Neuronal stem cell (in vitro differentiated cells): Measurements from ENCODE around the gene HMGCR.

Source experiments
- DNase-seq: peaks from one replicate; pipeline ENCODE4 v3.0.0-alpha.2; 2013; ENCODE audit warnings: low spot score
- H2AFZ ChIP-seq: one replicate; pipeline ENCODE4 v1.6.1; 2013; ENCODE audit warnings: mild to moderate bottlenecking, low read length, inconsistent platforms
- H2AK5ac ChIP-seq: 2 replicates; pipeline ENCODE4 v1.6.1; 2013; ENCODE audit warnings: low read depth, mild to moderate bottlenecking, inconsistent platforms, low read length, moderate library complexity, mixed read lengths
- H2BK120ac ChIP-seq: 2 replicates; pipeline ENCODE4 v1.6.1; 2013; ENCODE audit warnings: low read depth, mild to moderate bottlenecking, inconsistent platforms, low read length, moderate library complexity, mixed read lengths
- H2BK12ac ChIP-seq: one replicate; pipeline ENCODE4 v1.6.1; 2013; ENCODE audit warnings: low read length, inconsistent platforms
- H2BK15ac ChIP-seq: 2 replicates; pipeline ENCODE4 v1.6.1; 2013; ENCODE audit warnings: mild to moderate bottlenecking, low read length, inconsistent platforms, mixed read lengths
- H2BK5ac ChIP-seq: one replicate; pipeline ENCODE4 v1.6.1; 2013; ENCODE audit warnings: inconsistent platforms, mild to moderate bottlenecking, low read length, moderate library complexity
- H3K14ac ChIP-seq: one replicate; pipeline ENCODE4 v1.6.1; 2013; ENCODE audit warnings: low read length, inconsistent platforms
- H3K18ac ChIP-seq: 2 replicates; pipeline ENCODE4 v1.6.1; 2013; ENCODE audit warnings: low read length, inconsistent platforms
- H3K23ac ChIP-seq: 2 replicates; pipeline ENCODE4 v1.6.1; 2013; ENCODE audit warnings: low read depth, mild to moderate bottlenecking, mixed read lengths, low read length, inconsistent platforms; ENCODE audit not compliant: poor library complexity
- H3K27ac ChIP-seq: replicated peaks from 3 replicates; pipeline ENCODE4 v1.5.1; 2013; ENCODE audit warnings: low read length, inconsistent platforms
- H3K27me3 ChIP-seq, 3 experiments: 2 replicates each; pipeline ENCODE4 v1.6.1; 2013; ENCODE audit warnings: low read length in 3 of 3, mild to moderate bottlenecking in 2 of 3, inconsistent platforms in 1 of 3, low read depth in 1 of 3, mixed read lengths in 1 of 3, moderate library complexity in 1 of 3; ENCODE audit not compliant: control insufficient read depth in 3 of 3, insufficient read depth in 3 of 3
- H3K36me3 ChIP-seq, 2 donors: replicated peaks in 1 of 2; 2 replicates each; pipeline ENCODE4 v1.6.1; 2013; ENCODE audit warnings: low read length in 2 of 2; ENCODE audit not compliant: control insufficient read depth in 2 of 2, insufficient read depth in 2 of 2
- H3K4ac ChIP-seq: 2 replicates; pipeline ENCODE4 v1.6.1; 2013; ENCODE audit warnings: inconsistent platforms, mild to moderate bottlenecking, low read length, moderate library complexity
- H3K4me1 ChIP-seq, 2 donors: 1 replicate in 1 of 2; 2 replicates in 1 of 2; pipeline ENCODE4 v1.6.1; 2013; ENCODE audit warnings: low read length in 2 of 2, low read depth in 1 of 2; ENCODE audit not compliant: control insufficient read depth in 2 of 2, insufficient read depth in 1 of 2
- H3K4me2 ChIP-seq: one replicate; pipeline ENCODE4 v1.6.1; 2013; ENCODE audit warnings: mild to moderate bottlenecking, low read length, inconsistent platforms; ENCODE audit not compliant: insufficient read depth, poor library complexity, severe bottlenecking
- H3K4me3 ChIP-seq, 2 donors: 2 replicates each; pipeline ENCODE4 v1.5.1; 2013; ENCODE audit warnings: low read length in 2 of 2, mild to moderate bottlenecking in 2 of 2, inconsistent platforms in 1 of 2, moderate library complexity in 1 of 2
- H3K79me1 ChIP-seq: one replicate; pipeline ENCODE4 v1.6.1; 2013; ENCODE audit warnings: low read depth, mild to moderate bottlenecking, inconsistent platforms, low read length, moderate library complexity
- H3K9ac ChIP-seq: one replicate; pipeline ENCODE4 v1.6.1; 2013; ENCODE audit warnings: mild to moderate bottlenecking, low read depth, low read length, inconsistent platforms; ENCODE audit not compliant: poor library complexity
- H3K9me3 ChIP-seq, 2 donors: replicated peaks in 1 of 2; 2 replicates each; pipeline versions ENCODE3 to v1.6.1; 2013; ENCODE audit warnings: low read length in 2 of 2, mild to moderate bottlenecking in 2 of 2, inconsistent platforms in 1 of 2, low read depth in 1 of 2, mixed read lengths in 1 of 2, moderate library complexity in 1 of 2; ENCODE audit not compliant: control insufficient read depth in 2 of 2, insufficient read depth in 1 of 2
- H4K8ac ChIP-seq: one replicate; pipeline ENCODE4 v1.6.1; 2013; ENCODE audit warnings: low read depth, mild to moderate bottlenecking, inconsistent platforms, low read length, moderate library complexity
- H4K91ac ChIP-seq: one replicate; pipeline ENCODE4 v1.6.1; 2013; ENCODE audit warnings: low read length, low read depth, mild to moderate bottlenecking, inconsistent platforms; ENCODE audit not compliant: poor library complexity
- WGBS, 2 donors: extraction: QIAGEN DNeasy Blood & Tissue Kit; methylation state at CpG; one replicate each; pipeline ENCODE4 v1.1.7; 2013; ENCODE audit warnings: missing lambda C conversion rate in 2 of 2, mixed read lengths in 1 of 2; ENCODE audit not compliant: insufficient read length in 2 of 2, insufficient replicate concordance in 1 of 2; ENCODE audit errors: extremely low coverage in 2 of 2; 5-methylcytosine and 5-hydroxymethylcytosine counted together

The HMGCR gene

DNA sequence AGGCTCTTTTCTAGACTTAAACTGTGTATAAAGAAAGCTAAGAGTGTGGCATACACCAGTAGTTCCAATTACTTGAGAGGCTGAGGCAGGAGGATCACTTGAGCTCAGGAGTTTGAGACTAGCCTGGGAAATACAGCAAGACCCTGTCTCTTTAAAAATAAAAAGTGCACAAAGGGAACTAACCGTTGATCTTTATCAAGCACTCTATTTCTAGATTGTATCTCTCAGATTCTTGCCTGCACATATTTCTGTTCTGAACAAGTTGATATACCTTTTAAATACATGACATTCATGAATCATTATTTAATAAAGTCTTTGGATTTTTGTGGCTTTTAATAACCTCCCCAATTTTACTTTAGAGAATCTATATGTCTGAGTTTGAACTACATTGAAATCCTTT lies 47.2 kb downstream of the HMGCR start:
- WGBS, 2 donors, result no CpG with 5 or more reads among the region's 1 CpG
- Histone ChIP-seq H3K9ac (no peak overlapping the region), H4K91ac (no peak overlapping the region)

GRCh38 chr5:75387806-75388205 lies 50.8 kb downstream of the HMGCR start:
- H2BK12ac ChIP-seq, result no peak overlapping the region
- no peak overlapping the region for H3K4ac ChIP-seq
- H3K9me3 ChIP-seq, result no peaks in the 10 kb centered on the region
- H3K23ac ChIP-seq, result no peak overlapping the region
- H3K9ac ChIP-seq, result no peak overlapping the region
- no peak overlapping the region for H4K91ac ChIP-seq
- no peak overlapping the region for H2BK5ac ChIP-seq
- no peak overlapping the region for H2BK15ac ChIP-seq
- no peak overlapping the region for H2AFZ ChIP-seq
- H2AK5ac ChIP-seq, result no peak overlapping the region
- no peak overlapping the region for H3K4me3 ChIP-seq
- no peak overlapping the region for H4K8ac ChIP-seq
- no peaks in the 10 kb centered on the region for H3K27me3 ChIP-seq
- H3K4me2 ChIP-seq, result no peak overlapping the region
- no CpG with 5 or more reads among the region's 6 CpGs for WGBS, 2 donors
- DNase-seq, result no peak
- H3K36me3 ChIP-seq, result peaks cover 0 to 55% of the 10 kb centered on the region in 2 donors
- no peak overlapping the region for H2BK120ac ChIP-seq
- no peak overlapping the region for H3K14ac ChIP-seq
- no peaks in the 10 kb centered on the region for H3K4me1 ChIP-seq
- H3K27ac ChIP-seq, result no peak overlapping the region
- no peaks in the 10 kb centered on the region for H3K79me1 ChIP-seq
- H3K18ac ChIP-seq, result no peak overlapping the region

More for the DNA sequence above, 47.2 kb downstream of the HMGCR start:
- no peaks in the 10 kb centered on the region for H3K79me1 ChIP-seq
- H2AFZ ChIP-seq, result no peak overlapping the region
- H3K9me3 ChIP-seq, result no peaks in the 10 kb centered on the region
- no peak overlapping the region for H3K23ac ChIP-seq
- H2BK5ac ChIP-seq, result no peak overlapping the region
- no peak overlapping the region for H3K4me2 ChIP-seq
- no peak overlapping the region for H2AK5ac ChIP-seq
- H2BK12ac ChIP-seq, result no peak overlapping the region
- no peaks in the 10 kb centered on the region for H3K4me1 ChIP-seq
- peaks cover 3 to 85% of the 10 kb centered on the region in 2 donors for H3K36me3 ChIP-seq
- H3K4me3 ChIP-seq, result no peak overlapping the region
- DNase-seq, result no peak
- H3K27ac ChIP-seq, result no peak overlapping the region
- H3K27me3 ChIP-seq, result no peaks in the 10 kb centered on the region
- no peak overlapping the region for H3K18ac ChIP-seq
- H4K8ac ChIP-seq, result no peak overlapping the region
- no peak overlapping the region for H3K14ac ChIP-seq
- H2BK120ac ChIP-seq, result no peak overlapping the region
- H2BK15ac ChIP-seq, result no peak overlapping the region
- H3K4ac ChIP-seq, result no peak overlapping the region

DNA sequence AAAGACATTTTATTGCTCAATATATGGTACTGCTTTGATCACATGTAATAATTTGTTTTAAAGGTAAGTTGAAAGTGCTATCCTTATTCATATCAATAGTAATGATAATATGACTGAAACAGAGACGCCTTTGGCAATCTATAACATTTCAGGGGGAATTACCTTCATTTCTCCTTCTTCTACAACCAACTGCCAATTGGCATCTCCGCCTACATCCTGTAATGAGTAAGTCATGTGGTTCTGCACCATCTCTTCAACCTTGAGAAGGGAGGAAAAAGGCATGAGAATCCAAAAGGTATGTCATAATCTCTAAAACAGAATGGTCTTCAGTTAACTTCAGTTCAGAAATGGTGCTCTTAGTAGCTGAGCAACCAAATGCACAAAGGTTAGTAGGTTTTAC lies 52.4 kb downstream of the HMGCR start:
- Histone ChIP-seq H3K4me3 (no peak overlapping the region), H2BK12ac (no peak overlapping the region), H3K79me1 (no peaks in the 10 kb centered on the region), H3K27me3 (no peaks in the 10 kb centered on the region), H3K27ac (no peak overlapping the region), H4K8ac (no peak overlapping the region), H4K91ac (no peak overlapping the region), H2BK5ac (no peak overlapping the region), H3K9ac (no peak overlapping the region), H2BK15ac (no peak overlapping the region), H2BK120ac (no peak overlapping the region), H3K9me3 (no peaks in the 10 kb centered on the region), H2AK5ac (no peak overlapping the region), H3K36me3 (peaks cover 0 to 41% of the 10 kb centered on the region in 2 donors), H3K14ac (no peak overlapping the region), H3K23ac (no peak overlapping the region), H3K4me1 (no peaks in the 10 kb centered on the region), H3K4me2 (no peak overlapping the region), H2AFZ (no peak overlapping the region), H3K4ac (no peak overlapping the region), H3K18ac (no peak overlapping the region)
- WGBS, 2 donors, result no CpG with 5 or more reads among the region's 2 CpGs
- no peak for DNase-seq

- no CpG with 5 or more reads among the region's 3 CpGs for WGBS, 2 donors
These were observed 58.3 kb downstream of the HMGCR start for GRCh38 chr5:75395277-75395676.

More at GRCh38 chr5:75395277-75395676, 58.3 kb downstream of the HMGCR start:
- H3K36me3 ChIP-seq, result peaks cover 0 to 25% of the 10 kb centered on the region in 2 donors
- no peak overlapping the region for H2BK12ac ChIP-seq
- H2BK15ac ChIP-seq, result no peak overlapping the region
- no peak overlapping the region for H2AK5ac ChIP-seq
- H4K8ac ChIP-seq, result no peak overlapping the region
- no peak overlapping the region for H3K14ac ChIP-seq
- no peak overlapping the region for H3K4ac ChIP-seq
- no peak overlapping the region for H3K18ac ChIP-seq
- H3K4me3 ChIP-seq, result no peak overlapping the region
- H3K9me3 ChIP-seq, result no peaks in the 10 kb centered on the region
- no peak overlapping the region for H3K4me2 ChIP-seq
- H3K9ac ChIP-seq, result no peak overlapping the region
- no peak for DNase-seq
- no peak overlapping the region for H2BK120ac ChIP-seq
- H2AFZ ChIP-seq, result no peak overlapping the region
- H3K79me1 ChIP-seq, result no peaks in the 10 kb centered on the region
- H3K4me1 ChIP-seq, result no peaks in the 10 kb centered on the region
- H2BK5ac ChIP-seq, result no peak overlapping the region
- no peak overlapping the region for H3K27ac ChIP-seq
- H3K27me3 ChIP-seq, result no peaks in the 10 kb centered on the region
- H3K23ac ChIP-seq, result no peak overlapping the region
- H4K91ac ChIP-seq, result no peak overlapping the region
